GM18909 (cell line): ENCODE data around the gene ATP2B1.

Experiments used
- ATAC-seq: cut with Tn5 transposase; IDR thresholded peaks from one replicate; pipeline ENCODE4 v1.9.1; 2021; ENCODE audit warnings: mild to moderate bottlenecking; ENCODE audit not compliant: unreplicated experiment, poor library complexity

Gene ATP2B1

GRCh38 chr12:89552376-89552775 is 156.3 kb downstream of the ATP2B1 start:
- no peak for ATAC-seq

- no peak for ATAC-seq
Measured at GRCh38 chr12:89551747-89552146, 156.9 kb downstream of the ATP2B1 start.

GRCh38 chr12:89547101-89547500 is 161.5 kb downstream of the ATP2B1 start:
- no peak for ATAC-seq

- ATAC-seq = no peak
Measured at GRCh38 chr12:89546151-89546550, 162.5 kb downstream of the ATP2B1 start.

GRCh38 chr12:89544681-89545184 is 163.9 kb downstream of the ATP2B1 start:
- ATAC-seq = no peak

- ATAC-seq = no peak
Measured at GRCh38 chr12:89544022-89544421, 164.6 kb downstream of the ATP2B1 start.

- peak; percentile 84 for ATAC-seq
Measured at GRCh38 chr12:89542912-89543592, 165.6 kb downstream of the ATP2B1 start.

- no peak for ATAC-seq
Measured at GRCh38 chr12:89542236-89542635, 166.4 kb downstream of the ATP2B1 start.

GRCh38 chr12:89540586-89540985 is 168.1 kb downstream of the ATP2B1 start:
- no peak for ATAC-seq

GRCh38 chr12:89539426-89540223 is 169.0 kb downstream of the ATP2B1 start:
- ATAC-seq = peak; percentile 50

GRCh38 chr12:89538897-89539296 is 169.7 kb downstream of the ATP2B1 start:
- no peak for ATAC-seq
